PC-3 (cell line): ENCODE results near the gene AGRN. TPM values are rescaled to one million over a fixed set of nuclear protein-coding genes. Genes with fewer than 3 reads are reported as not detected.
"Not testable (repeated sequence)": the region's sequence is repeated elsewhere in the genome, so short reads cannot be mapped to it uniquely, and the experiment has no call there.

Experiments used
- ATAC-seq: fragments of 200-7000 bp; cut with Tn5 transposase; 2 replicates; pipeline ENCODE4 v1.9.1; 2020; ENCODE audit warnings: mild to moderate bottlenecking, moderate library complexity
- BruUV-seq: library from RNA; stranded (reverse); fragments of 400-500 nt; replicated peaks from 2 replicates; lab custom pipeline; 2021; lab: Mats Ljungman, UMichigan
- CTCF ChIA-PET: fragments of 300-600 bp; sonication (Branson Sonifier 250); formaldehyde crosslinking; loops from one replicate; lab custom pipeline; 2022; ENCODE audit warnings: antibody characterized with exemption; lab: Charles Lee
- POLR2A ChIA-PET: fragments of 300-600 bp; sonication (Branson Sonifier 250); formaldehyde crosslinking; loops from one replicate; lab custom pipeline; 2022; ENCODE audit warnings: antibody characterized with exemption; ENCODE audit not compliant: unreplicated experiment; lab: Charles Lee
- DNase-seq: peaks from one replicate; pipeline ENCODE4 v3.0.0-alpha.2; 2015
- H2AFZ ChIP-seq: fragments of 300-600 bp; sonication (generic); 2 replicates; pipeline ENCODE4 v1.6.0; 2016; ENCODE audit warnings: antibody characterized with exemption, low read length
- H3F3A ChIP-seq: fragments of 300-600 bp; sonication (generic); one replicate; pipeline ENCODE4 v1.6.0; 2017; ENCODE audit warnings: antibody characterized with exemption, low read length, control low read depth, mild to moderate bottlenecking; ENCODE audit not compliant: unreplicated experiment
- H3K27ac ChIP-seq: fragments of 300-600 bp; sonication (generic); 2 replicates; pipeline ENCODE4 v1.5.1; 2016; ENCODE audit warnings: mild to moderate bottlenecking, low read length
- H3K27me3 ChIP-seq: fragments of 300-600 bp; sonication (generic); 2 replicates; pipeline ENCODE4 v1.6.1; 2016; ENCODE audit warnings: low read length, mixed read lengths
- H3K36me3 ChIP-seq: fragments of 300-600 bp; sonication (generic); 2 replicates; pipeline ENCODE4 v1.6.1; 2016; ENCODE audit warnings: low read depth, mixed run types, low read length, mixed read lengths
- H3K4me1 ChIP-seq: fragments of 300-600 bp; sonication (generic); 2 replicates; pipeline ENCODE4 v1.5.1; 2016; ENCODE audit warnings: low read length; ENCODE audit not compliant: insufficient read depth
- H3K4me2 ChIP-seq: fragments of 300-600 bp; sonication (generic); 2 replicates; pipeline ENCODE4 v1.6.0; 2016; ENCODE audit warnings: low read length
- H3K4me3 ChIP-seq: fragments of 300-600 bp; sonication (generic); 2 replicates; pipeline ENCODE4 v1.5.1; 2016; ENCODE audit warnings: mild to moderate bottlenecking, low read length, mixed read lengths
- H3K79me2 ChIP-seq: fragments of 300-600 bp; sonication (generic); 2 replicates; pipeline ENCODE4 v1.6.1; 2017; ENCODE audit warnings: low read length, mixed read lengths
- H3K9ac ChIP-seq: fragments of 300-600 bp; sonication (generic); 2 replicates; pipeline ENCODE4 v1.6.0; 2016; ENCODE audit warnings: mild to moderate bottlenecking, low read length
- H3K9me2 ChIP-seq: fragments of 300-600 bp; sonication (generic); replicated peaks from 2 replicates; pipeline ENCODE4 v1.6.1; 2016; ENCODE audit warnings: mixed run types, low read length, mixed read lengths
- H3K9me3 ChIP-seq: fragments of 300-600 bp; sonication (generic); 2 replicates; pipeline ENCODE4 v1.6.1; 2016; ENCODE audit warnings: low read length, mixed read lengths
- H4K20me1 ChIP-seq: fragments of 300-600 bp; sonication (generic); 2 replicates; pipeline ENCODE4 v1.6.1; 2016; ENCODE audit warnings: low read length, mixed read lengths
- EZH2 ChIP-seq: fragments of 300-600 bp; sonication (generic); IDR thresholded peaks from one replicate; pipeline ENCODE4 v1.6.1; 2017; ENCODE audit warnings: antibody characterized with exemption, mild to moderate bottlenecking, low read length; ENCODE audit not compliant: unreplicated experiment
- EZH2phosphoT487 ChIP-seq: fragments of 300-600 bp; sonication (generic); IDR thresholded peaks from 2 replicates; pipeline ENCODE4 v1.6.1; 2018; ENCODE audit warnings: mild to moderate bottlenecking, antibody characterized with exemption, low read length, borderline replicate concordance
- intact Hi-C: fragments of 100-400 bp; cut with micrococcal nuclease; formaldehyde crosslinking; loops from 2 replicates; pipeline ENCODE4 v1.9.0; 2023
- total RNA-seq: library from RNA; depleted of rRNA; stranded (reverse); fragments of >200 nt; gene quantifications from 2 replicates; pipeline ENCODE4 v1.2.3, GENCODE V29; 2014
- TF ChIP-seq, protein P1 (sequence below): fragments of 300-600 bp; sonication (generic); conservative IDR thresholded peaks from 2 replicates; pipeline ENCODE4 v1.5.1; 2017; ENCODE audit warnings: antibody characterized with exemption, low read depth, mild to moderate bottlenecking, low read length

AGRN gene
- total RNA-seq, 1 experiment from 2014 or later: 273 TPM

GRCh38 chr1:1026599-1027413, 6.9 kb downstream of the AGRN start:
- Histone ChIP-seq H3K79me2 (peaks cover 88% of the 10 kb centered on the region), H3K4me2 (no peak overlapping the region), H3K9me3 (no peaks in the 10 kb centered on the region), H3K27ac (no peak overlapping the region), H3K4me3 (no peak overlapping the region), H4K20me1 (peaks cover 63% of the 10 kb centered on the region), H3F3A (no peaks in the 10 kb centered on the region), H3K27me3 (no peaks in the 10 kb centered on the region), H2AFZ (no peak overlapping the region), H3K36me3 (peaks cover 56% of the 10 kb centered on the region), H3K9me2 (no peaks in the 10 kb centered on the region), H3K4me1 (peaks cover 41% of the 10 kb centered on the region), H3K9ac (no peak overlapping the region)
- DNase-seq (no peak), ATAC-seq (no peak)
- BruUV-seq: no TSS peak
- POLR2A ChIA-PET: no interaction called here
- CTCF ChIA-PET: no interaction called here
- intact Hi-C loops: no loop called here
- TF ChIP-seq, protein P1, sequence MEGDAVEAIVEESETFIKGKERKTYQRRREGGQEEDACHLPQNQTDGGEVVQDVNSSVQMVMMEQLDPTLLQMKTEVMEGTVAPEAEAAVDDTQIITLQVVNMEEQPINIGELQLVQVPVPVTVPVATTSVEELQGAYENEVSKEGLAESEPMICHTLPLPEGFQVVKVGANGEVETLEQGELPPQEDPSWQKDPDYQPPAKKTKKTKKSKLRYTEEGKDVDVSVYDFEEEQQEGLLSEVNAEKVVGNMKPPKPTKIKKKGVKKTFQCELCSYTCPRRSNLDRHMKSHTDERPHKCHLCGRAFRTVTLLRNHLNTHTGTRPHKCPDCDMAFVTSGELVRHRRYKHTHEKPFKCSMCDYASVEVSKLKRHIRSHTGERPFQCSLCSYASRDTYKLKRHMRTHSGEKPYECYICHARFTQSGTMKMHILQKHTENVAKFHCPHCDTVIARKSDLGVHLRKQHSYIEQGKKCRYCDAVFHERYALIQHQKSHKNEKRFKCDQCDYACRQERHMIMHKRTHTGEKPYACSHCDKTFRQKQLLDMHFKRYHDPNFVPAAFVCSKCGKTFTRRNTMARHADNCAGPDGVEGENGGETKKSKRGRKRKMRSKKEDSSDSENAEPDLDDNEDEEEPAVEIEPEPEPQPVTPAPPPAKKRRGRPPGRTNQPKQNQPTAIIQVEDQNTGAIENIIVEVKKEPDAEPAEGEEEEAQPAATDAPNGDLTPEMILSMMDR: no peak
- TF ChIP-seq EZH2 (no peak), EZH2phosphoT487 (no peak)

GRCh38 chr1:1027791-1028190, 7.9 kb downstream of the AGRN start:
- BruUV-seq: no TSS peak

DNA sequence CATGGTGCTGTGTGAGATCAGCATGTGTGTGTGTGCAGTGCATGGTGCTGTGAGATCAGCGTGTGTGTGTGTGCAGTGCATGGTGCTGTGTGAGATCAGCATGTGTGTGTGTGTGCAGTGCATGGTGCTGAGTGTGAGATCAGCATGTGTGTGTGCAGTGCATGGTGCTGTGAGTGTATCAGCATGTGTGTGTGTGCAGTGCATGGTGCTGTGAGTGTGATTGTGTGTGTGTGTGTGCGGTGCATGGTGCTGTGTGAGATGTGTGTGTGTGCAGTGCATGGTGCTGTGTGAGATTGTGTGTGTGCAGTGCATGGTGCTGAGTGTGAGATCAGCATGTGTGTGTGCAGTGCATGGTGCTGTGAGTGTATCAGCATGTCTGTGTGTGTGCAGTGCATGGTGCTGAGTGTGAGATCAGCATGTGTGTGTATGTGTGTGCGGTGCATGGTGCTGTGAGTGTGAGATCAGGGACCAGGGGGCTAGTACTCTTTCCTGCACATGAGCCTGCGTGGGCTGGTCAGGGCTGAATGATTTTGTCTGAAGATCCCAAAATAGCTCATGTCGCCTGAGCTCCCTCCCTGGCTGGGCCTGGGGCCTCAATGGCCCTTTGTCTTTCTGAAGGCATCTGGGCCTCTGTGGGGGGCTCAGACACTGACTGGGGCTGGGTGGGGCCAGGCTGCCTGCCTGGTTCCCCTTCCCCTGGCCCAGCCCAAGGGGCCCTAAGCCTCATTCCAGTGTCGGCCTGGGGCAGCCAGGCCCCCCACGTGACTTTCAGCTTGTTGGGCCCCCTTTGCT, 11.1 kb downstream of the AGRN start:
- H3K9me3 ChIP-seq, H3K4me1 ChIP-seq, H3K27me3 ChIP-seq, H3K9me2 ChIP-seq, BruUV-seq, DNase-seq, CTCF ChIA-PET, H3K27ac ChIP-seq, H3K4me2 ChIP-seq, H3K4me3 ChIP-seq, H3F3A ChIP-seq, intact Hi-C loops, ATAC-seq, H3K9ac ChIP-seq, POLR2A ChIA-PET, H2AFZ ChIP-seq: not testable (repeated sequence)
- Histone ChIP-seq H4K20me1 (peaks cover 55% of the 10 kb centered on the region), H3K79me2 (peaks cover 75% of the 10 kb centered on the region), H3K36me3 (peaks cover 57% of the 10 kb centered on the region)

More at GRCh38 chr1:1027791-1028190, 7.9 kb downstream of the AGRN start:
- H3K27me3 ChIP-seq: no peaks in the 10 kb centered on the region
- ATAC-seq (no peak), DNase-seq (no peak)
- peaks cover 64% of the 10 kb centered on the region for H4K20me1 ChIP-seq
- ChIA-PET CTCF (no interaction called here), POLR2A (no interaction called here)
- H3F3A ChIP-seq: no peaks in the 10 kb centered on the region
- intact Hi-C loops: no loop called here
- H3K4me1 ChIP-seq: peaks cover 31% of the 10 kb centered on the region
- H3K9me2 ChIP-seq: no peaks in the 10 kb centered on the region
- H3K9me3 ChIP-seq: no peaks in the 10 kb centered on the region
- H3K4me3 ChIP-seq: no peak overlapping the region
- H3K36me3 ChIP-seq: peaks cover 57% of the 10 kb centered on the region
- H2AFZ ChIP-seq: no peak overlapping the region
- no peak overlapping the region for H3K27ac ChIP-seq
- H3K79me2 ChIP-seq: peaks cover 88% of the 10 kb centered on the region
- H3K9ac ChIP-seq: no peak overlapping the region
- no peak overlapping the region for H3K4me2 ChIP-seq
- TF ChIP-seq EZH2phosphoT487: no peak
- no peak for TF ChIP-seq EZH2
- TF ChIP-seq, protein P1: no peak
